Stimulated activated CD4-positive, alpha-beta T cell treated with anti-CD3 and anti-CD28 coated beads, Interleukin-1b, Interleukin-23, amount 100 ng/mL, for 1 hour (primary cell): ENCODE measurements around the gene RMDN3.

Experiments used
- DNase-seq, 2 donors: peaks; one replicate each; pipeline ENCODE4 v3.0.0-alpha.2; 2020; ENCODE audit warnings: low read depth in 2 of 2

Gene RMDN3, protein sequence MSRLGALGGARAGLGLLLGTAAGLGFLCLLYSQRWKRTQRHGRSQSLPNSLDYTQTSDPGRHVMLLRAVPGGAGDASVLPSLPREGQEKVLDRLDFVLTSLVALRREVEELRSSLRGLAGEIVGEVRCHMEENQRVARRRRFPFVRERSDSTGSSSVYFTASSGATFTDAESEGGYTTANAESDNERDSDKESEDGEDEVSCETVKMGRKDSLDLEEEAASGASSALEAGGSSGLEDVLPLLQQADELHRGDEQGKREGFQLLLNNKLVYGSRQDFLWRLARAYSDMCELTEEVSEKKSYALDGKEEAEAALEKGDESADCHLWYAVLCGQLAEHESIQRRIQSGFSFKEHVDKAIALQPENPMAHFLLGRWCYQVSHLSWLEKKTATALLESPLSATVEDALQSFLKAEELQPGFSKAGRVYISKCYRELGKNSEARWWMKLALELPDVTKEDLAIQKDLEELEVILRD

GRCh38 chr15:40754883-40755811, at the start of gene RMDN3:
Gene RMDN3, minus strand, starts transcription at chr15:40755254. Its CDS starts 471 bp downstream, at chr15:40754783.
- peak; percentile 80 to 90 for DNase-seq

DNA sequence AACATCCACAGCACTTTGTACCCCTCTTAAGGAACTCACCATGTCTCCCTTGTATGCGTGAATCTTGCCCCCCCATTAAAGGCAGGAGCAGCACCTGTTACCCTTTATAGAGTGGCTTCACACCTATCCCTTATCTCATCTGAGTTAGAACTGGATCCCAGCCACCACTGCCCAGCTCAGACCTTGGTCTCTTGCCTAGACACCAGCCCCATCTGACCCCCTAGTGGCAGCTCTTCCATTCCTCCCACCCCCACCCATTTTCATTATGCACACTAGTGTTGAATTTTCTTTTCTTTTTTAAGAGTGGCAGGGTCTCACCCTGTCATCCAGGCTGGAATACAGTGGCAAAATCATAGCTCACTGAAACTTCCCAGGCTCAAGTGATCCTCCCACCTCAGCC, 48.6 kb upstream of the RMDN3 start:
- no peak for DNase-seq

DNA sequence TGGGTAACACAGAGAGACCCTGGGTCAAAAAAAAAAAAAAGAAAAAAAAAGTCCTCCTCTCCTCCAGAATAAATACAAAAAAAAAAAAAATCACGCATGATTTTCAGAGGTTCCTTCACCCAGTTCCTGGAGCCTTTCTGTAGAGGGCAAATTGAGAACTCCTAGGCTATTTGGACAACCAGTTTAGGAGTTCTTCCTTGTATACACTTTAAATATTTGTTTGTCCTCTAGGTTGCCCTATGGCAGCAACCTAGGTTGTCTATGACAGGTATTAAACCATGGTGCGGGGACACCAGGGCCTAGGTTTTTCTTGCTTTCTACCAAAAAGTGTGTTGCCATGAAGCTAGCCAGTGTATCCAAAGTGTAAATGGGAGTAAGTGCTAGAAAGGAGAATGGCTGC, 48.0 kb upstream of the RMDN3 start:
- no peak for DNase-seq

DNA sequence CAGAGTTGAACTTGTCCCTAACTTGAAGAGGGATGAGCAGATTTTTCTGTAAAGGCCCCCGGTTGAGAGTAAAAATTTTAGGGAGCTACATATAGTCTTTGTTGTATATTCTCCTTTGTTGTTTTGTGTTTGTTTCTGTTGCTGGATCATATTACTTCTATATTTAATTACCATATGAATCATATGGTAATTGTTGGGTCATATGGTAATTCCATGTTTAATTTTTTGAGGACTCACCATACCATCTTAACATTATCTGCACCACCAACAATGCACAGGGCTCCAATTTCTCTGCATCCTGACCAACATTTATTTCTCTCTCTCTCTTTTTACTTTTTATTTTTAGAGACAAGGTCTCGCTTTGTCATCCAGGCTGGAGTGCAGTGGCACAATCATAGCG, 44.5 kb upstream of the RMDN3 start:
- no peak for DNase-seq

GRCh38 chr15:40796512-40796911, 41.5 kb upstream of the RMDN3 start:
- DNase-seq = no peak

- DNase-seq = no peak
Measured at GRCh38 chr15:40796041-40796440, 41.0 kb upstream of the RMDN3 start.

- DNase-seq = no peak
Measured at GRCh38 chr15:40793216-40793989, 38.3 kb upstream of the RMDN3 start.

DNA sequence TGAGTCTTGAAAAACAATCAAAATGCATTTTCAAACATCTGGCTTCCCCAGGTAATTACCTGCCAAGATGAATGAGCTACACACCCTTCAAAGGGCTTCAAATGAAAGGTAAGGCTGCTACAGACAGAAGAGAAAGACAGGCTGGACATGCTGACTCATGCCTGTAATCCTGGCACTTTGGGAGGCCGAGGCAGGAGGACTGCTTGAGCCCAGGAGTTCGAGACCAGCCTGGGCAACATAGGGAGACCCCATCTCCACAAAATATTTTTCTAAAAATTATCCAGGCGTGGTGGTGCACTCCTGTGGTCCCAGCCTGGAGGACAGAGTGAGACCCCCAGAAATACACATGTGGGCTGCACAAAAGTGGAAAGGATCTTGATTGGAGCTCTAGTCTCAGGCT, 37.3 kb upstream of the RMDN3 start:
- no peak for DNase-seq

- no peak for DNase-seq
Measured at GRCh38 chr15:40790718-40791117, 35.7 kb upstream of the RMDN3 start.

DNA sequence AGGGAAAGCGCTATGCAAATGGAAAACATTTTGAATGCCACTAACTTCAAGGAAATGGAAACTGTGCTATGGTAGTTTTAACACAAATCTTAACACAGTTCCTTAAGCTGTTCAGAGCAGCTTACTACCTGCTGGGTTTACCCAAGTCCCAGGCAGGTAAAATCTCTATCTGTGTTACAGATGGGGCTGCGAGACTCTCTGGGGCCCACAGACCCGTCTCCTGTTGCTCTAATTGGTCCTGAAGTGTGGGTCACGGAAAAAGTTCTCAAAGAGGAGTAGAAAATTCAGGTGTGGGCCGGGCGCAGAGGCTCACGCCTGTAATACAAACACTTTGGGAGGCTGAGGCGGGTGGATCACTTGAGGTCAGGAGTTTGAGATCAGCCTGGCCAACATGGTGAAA, 34.9 kb upstream of the RMDN3 start:
- DNase-seq = no peak

DNA sequence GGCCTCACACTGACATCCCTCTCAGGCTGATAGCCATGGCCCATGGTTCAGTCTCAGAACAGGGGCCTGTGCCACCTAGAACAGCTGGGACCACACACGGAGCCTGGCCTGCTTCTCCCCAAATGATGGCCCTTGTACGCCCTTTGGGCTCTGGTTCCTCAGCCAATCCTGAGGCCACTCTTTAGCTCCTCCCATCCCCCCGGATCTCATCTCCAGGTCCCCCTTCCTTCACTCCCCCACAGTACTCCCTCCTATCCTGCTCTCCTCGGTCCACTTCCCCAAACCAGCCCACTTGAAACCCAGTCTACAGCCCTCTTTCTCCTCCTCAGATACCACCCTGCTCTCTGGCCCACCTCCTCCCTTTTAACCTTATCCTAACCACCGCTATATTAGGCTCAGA, 34.1 kb upstream of the RMDN3 start:
- no peak for DNase-seq

- DNase-seq = no peak
Measured at GRCh38 chr15:40787991-40788390, 32.9 kb upstream of the RMDN3 start.

GRCh38 chr15:40787344-40787841, 32.3 kb upstream of the RMDN3 start:
- peak in 1 of 2 donors; percentile 37 for DNase-seq

GRCh38 chr15:40785814-40786213, 30.8 kb upstream of the RMDN3 start:
- DNase-seq = no peak

DNA sequence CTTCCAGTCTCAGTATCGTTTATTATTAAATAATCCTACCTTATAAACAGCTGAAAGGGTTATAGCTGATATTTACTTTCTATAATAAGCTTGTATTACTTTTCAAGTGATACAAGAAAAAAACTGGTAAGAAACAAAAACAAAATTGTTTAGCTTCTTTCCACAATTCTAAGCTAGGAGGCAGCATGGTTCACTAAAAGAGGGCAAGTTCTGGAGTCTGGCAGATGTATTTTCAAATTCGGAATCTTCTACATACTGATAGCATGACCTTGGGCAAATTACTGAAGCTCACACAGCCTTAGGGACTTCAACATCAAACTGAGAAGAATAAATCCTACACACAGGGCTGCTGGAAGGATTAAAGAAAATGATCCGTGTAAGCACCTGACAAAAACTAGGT, 30.1 kb upstream of the RMDN3 start:
- no peak for DNase-seq

- DNase-seq = peak; percentile 52 to 70
Measured at GRCh38 chr15:40782609-40783227, 27.7 kb upstream of the RMDN3 start.

DNA sequence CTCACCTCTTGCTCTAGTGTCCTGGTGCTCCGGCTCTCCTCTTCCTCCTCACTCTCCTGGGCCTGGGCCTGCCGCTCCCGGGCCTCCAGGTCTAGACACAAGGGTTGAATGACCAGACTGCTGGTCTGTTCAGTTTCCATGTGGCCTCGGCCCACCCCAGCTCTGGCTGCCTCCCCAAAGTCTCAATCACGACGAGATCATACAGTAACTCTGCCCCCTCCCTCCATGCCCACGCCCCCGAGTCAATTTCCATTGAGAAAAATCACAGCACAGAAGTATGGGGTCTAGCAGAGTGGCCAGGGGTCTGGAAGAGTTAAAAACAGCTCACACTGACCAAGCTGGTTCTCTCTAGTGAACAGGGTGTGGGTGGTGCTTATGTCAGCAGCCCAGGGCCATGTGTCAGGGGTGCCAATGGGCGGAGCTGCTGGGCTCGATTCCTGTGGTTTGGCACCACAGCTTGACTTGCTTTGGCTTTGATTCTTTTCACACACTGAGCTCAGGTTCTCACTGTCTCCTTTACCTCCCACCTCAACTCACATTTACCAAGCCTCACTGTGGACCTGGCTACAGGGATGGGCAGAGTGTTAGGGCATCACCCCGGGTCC, 21.6 kb upstream of the RMDN3 start:
- no peak for DNase-seq

GRCh38 chr15:40775740-40776536, 20.9 kb upstream of the RMDN3 start:
- DNase-seq = no peak

DNA sequence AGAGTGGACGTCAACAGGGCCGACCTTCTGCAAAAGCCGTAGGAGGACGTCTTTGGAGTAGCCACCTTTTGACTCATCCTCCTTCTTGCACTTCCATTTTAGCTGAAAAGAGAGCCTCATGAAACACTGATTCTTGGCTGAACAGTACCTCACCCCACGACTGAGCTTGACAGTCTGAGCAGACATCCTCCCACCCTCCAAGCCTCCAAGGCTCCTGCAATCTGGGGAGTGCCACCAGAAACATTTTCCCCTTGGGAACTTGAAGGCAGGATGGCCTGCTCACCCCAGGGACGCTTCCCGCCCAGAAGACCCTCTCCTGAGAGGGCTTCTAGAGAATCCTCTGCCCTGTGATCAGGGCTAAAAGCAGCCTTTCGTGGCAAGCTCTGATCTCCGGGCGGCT, 20.0 kb upstream of the RMDN3 start:
- DNase-seq = no peak

DNA sequence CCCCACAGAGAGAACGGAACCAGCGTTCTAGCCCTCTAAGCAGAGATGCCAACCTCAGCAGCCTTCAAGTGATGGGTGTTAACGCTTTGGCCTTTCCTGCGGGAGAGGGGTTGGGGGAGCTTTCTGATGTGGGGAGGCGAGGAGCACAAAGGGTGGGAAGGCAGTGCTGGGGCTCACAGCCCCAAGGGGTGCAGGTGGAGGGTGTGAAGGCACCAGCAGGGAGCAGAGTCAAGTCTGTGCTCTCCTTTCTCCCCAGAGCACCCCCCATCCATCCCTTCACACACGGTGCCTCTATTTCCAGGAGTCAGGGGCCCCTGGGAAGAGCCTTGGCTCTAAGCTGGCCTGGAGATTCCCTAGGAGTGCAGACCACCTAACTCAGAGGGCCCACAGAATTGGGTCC, 18.8 kb upstream of the RMDN3 start:
- no peak for DNase-seq
